Neural crest cell (in vitro differentiated cells): ENCODE results near the gene FAM219B. TPM values are rescaled to one million over a fixed set of nuclear protein-coding genes. Genes with fewer than 3 reads are reported as not detected.

Source experiments
- DNase-seq: peaks from one replicate; pipeline ENCODE4 v3.0.0; 2021; ENCODE audit warnings: low read depth, mixed read lengths, low spot score
- H3K27ac Mint-ChIP-seq: one replicate; pipeline ENCODE4 v1.8.0; 2021; ENCODE audit warnings: mild to moderate bottlenecking, mixed read lengths; ENCODE audit not compliant: unreplicated experiment
- H3K27me3 Mint-ChIP-seq: 2 replicates; pipeline ENCODE4 v1.8.0; 2021; ENCODE audit warnings: low read depth, mild to moderate bottlenecking, mixed read lengths
- H3K36me3 Mint-ChIP-seq: 2 replicates; pipeline ENCODE4 v1.8.0; 2021; ENCODE audit warnings: low read depth, mild to moderate bottlenecking, mixed read lengths
- H3K4me1 Mint-ChIP-seq: 2 replicates; pipeline ENCODE4 v1.8.0; 2021; ENCODE audit warnings: mixed read lengths
- H3K4me3 Mint-ChIP-seq: one replicate; pipeline ENCODE4 v1.8.0; 2021; ENCODE audit warnings: mild to moderate bottlenecking, mixed read lengths
- H3K9me3 Mint-ChIP-seq: 2 replicates; pipeline ENCODE4 v1.8.0; 2021; ENCODE audit warnings: mixed read lengths
- CTCF ChIP-seq: fragments of 200-600 bp; sonication (generic); conservative IDR thresholded peaks from 2 replicates; pipeline ENCODE4 v1.5.0; 2021; ENCODE audit warnings: antibody characterized with exemption, mild to moderate bottlenecking
- total RNA-seq: library from RNA; stranded (reverse); gene quantifications from 2 replicates; pipeline ENCODE4 v1.2.1, GENCODE V29; 2021

FAM219B gene
- total RNA-seq, 1 donor from 2014 or later, result 138 TPM

- Mint-ChIP-seq H3K36me3 (peaks cover 2% of the 10 kb centered on the region), H3K9me3 (no peaks in the 10 kb centered on the region)
Measured at GRCh38 chr15:74854453-74855022, 52.1 kb downstream of the FAM219B start.

GRCh38 chr15:74851960-74852359 lies 54.7 kb downstream of the FAM219B start:
- Mint-ChIP-seq H3K27ac (no peak overlapping the region), H3K27me3 (no peaks in the 10 kb centered on the region), H3K9me3 (no peaks in the 10 kb centered on the region), H3K4me3 (no peak overlapping the region), H3K4me1 (no peaks in the 10 kb centered on the region), H3K36me3 (peaks cover 9% of the 10 kb centered on the region)
- no peak for TF ChIP-seq CTCF
- no peak for DNase-seq

More at GRCh38 chr15:74854453-74855022, 52.1 kb downstream of the FAM219B start:
- H3K4me3 Mint-ChIP-seq, result no peak overlapping the region
- no peaks in the 10 kb centered on the region for H3K27me3 Mint-ChIP-seq
- no peak overlapping the region for H3K27ac Mint-ChIP-seq
- no peak for TF ChIP-seq CTCF
- DNase-seq, result no peak
- peaks cover 8% of the 10 kb centered on the region for H3K4me1 Mint-ChIP-seq

- TF ChIP-seq CTCF, result no peak
- H3K4me1 Mint-ChIP-seq, result no peaks in the 10 kb centered on the region
- no peaks in the 10 kb centered on the region for H3K27me3 Mint-ChIP-seq
- H3K36me3 Mint-ChIP-seq, result peaks cover 9% of the 10 kb centered on the region
- H3K4me3 Mint-ChIP-seq, result no peak overlapping the region
- H3K9me3 Mint-ChIP-seq, result no peaks in the 10 kb centered on the region
- peak overlapping the region; percentile 12 for H3K27ac Mint-ChIP-seq
- DNase-seq, result no peak
Measured at GRCh38 chr15:74850393-74850792, 56.3 kb downstream of the FAM219B start.

Other genes with a start within 250 kb of the FAM219B start
- 69.8 and 75.0 TPM in 2 replicates for gene EDC3, start 210.8 kb downstream of the FAM219B start, total RNA-seq
- gene CYP1A1, start 181.3 kb downstream of the FAM219B start, total RNA-seq, result 1.7 and 2.3 TPM in 2 replicates
- gene CYP1A2, start 158.0 kb downstream of the FAM219B start, total RNA-seq, result not detected in 2 replicates
- 107 and 109 TPM in 2 replicates for gene CSK, start 124.8 kb downstream of the FAM219B start, total RNA-seq
- not detected in 2 replicates for gene LMAN1L, start 94.0 kb downstream of the FAM219B start, total RNA-seq
- gene CPLX3, start 80.2 kb downstream of the FAM219B start, total RNA-seq, result not detected in 2 replicates
- gene ULK3, start 63.7 kb downstream of the FAM219B start, total RNA-seq, result 48.4 TPM in 2 replicates
- 40.4 and 42.0 TPM in 2 replicates for gene SCAMP2, start 33.5 kb downstream of the FAM219B start, total RNA-seq
- 42.6 and 43.8 TPM in 2 replicates for gene MPI, start 16.8 kb downstream of the FAM219B start, total RNA-seq
- gene COX5A, start 31.2 kb upstream of the FAM219B start, total RNA-seq, result 239 and 246 TPM in 2 replicates
- gene RPP25, start 49.9 kb upstream of the FAM219B start, total RNA-seq, result 6.2 and 6.3 TPM in 2 replicates
- gene SCAMP5, start 88.7 kb upstream of the FAM219B start, total RNA-seq, result 38.8 and 39.4 TPM in 2 replicates
- gene PPCDC, start 116.7 kb upstream of the FAM219B start, total RNA-seq, result 16.5 and 18.1 TPM in 2 replicates